Suppressor macrophage treated with lipopolysaccharide for 4 hours (primary cell): Measurements from ENCODE around the gene ASS1.
A peak's percentile ranks its signal among the peaks of the same experiment; 100 is the strongest.
"Not testable (repeated sequence)": the region's sequence is repeated elsewhere in the genome, so short reads cannot be mapped to it uniquely, and the experiment has no call there.

Experiments
- DNase-seq: peaks from one replicate; pipeline ENCODE4 v3.0.0-alpha.2; 2020

ASS1 gene

GRCh38 chr9:130419521-130420035, 25.2 kb upstream of the ASS1 start:
- no peak for DNase-seq

GRCh38 chr9:130421154-130421801, 23.5 kb upstream of the ASS1 start:
- DNase-seq, result no peak

DNA sequence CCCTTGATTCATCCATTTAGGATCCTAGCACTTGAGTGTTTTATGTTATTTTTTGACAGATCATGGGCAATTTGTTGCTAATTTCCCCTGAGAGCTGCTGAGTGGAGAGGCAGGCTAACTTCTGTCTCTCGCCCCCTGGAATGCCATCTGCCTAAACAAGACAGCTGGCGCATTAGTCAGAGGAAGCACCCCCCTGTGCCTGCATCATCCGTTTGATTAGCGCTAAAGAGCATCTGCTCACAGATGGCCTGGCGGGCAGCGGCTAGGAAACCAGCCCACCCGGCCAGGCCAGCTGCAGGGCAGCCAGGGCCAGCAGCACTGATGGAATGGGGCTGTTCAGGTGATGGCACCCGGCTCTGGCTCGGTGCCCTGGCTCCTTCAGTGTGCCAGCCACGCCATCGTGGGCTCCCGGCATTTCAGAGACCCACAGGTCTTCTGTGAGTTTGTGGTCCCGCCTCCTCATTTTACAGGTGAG, 22.9 kb upstream of the ASS1 start:
- DNase-seq, result no peak

DNA sequence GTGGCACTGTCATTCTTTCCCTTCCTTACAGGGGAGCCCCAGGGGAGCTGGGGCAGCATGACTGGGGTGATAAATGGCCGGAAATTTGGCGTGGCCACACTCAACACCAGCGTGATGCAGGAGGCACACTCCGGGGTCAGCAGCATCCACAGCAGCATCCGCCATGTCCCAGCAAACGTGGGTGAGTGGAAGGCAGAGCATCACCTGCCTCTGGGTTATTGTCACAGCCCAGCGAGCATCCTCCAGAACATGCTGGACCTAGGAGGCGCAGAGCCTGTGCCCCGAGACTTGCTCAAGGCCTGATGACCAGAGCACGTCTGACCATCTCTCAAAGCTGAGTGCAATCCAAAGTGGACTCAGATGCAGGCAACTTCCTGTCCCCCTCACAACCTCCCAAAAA, 22.2 kb upstream of the ASS1 start:
- no peak for DNase-seq

DNA sequence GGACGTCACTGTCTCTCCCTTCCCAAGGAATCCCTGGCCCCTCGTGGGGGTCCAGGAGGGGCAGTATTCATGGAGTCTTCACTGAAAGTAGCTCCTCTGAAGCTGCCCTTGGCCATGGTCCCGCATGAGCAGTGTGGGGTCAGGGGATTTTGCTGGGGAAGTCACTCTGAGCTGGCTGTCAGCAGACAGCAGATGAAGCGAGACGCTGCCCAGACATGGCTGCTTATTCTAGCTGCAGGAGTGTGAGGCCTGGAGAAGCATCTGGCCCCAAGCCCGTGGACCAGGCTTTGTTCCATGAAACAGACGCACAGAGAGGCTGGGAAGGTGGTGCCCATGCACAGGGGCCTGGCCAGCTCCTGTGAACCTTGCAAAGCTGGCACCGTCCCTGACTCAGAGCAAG, 21.5 kb upstream of the ASS1 start:
- DNase-seq, result no peak

GRCh38 chr9:130424595-130425454, 19.9 kb upstream of the ASS1 start:
- DNase-seq, result no peak

DNA sequence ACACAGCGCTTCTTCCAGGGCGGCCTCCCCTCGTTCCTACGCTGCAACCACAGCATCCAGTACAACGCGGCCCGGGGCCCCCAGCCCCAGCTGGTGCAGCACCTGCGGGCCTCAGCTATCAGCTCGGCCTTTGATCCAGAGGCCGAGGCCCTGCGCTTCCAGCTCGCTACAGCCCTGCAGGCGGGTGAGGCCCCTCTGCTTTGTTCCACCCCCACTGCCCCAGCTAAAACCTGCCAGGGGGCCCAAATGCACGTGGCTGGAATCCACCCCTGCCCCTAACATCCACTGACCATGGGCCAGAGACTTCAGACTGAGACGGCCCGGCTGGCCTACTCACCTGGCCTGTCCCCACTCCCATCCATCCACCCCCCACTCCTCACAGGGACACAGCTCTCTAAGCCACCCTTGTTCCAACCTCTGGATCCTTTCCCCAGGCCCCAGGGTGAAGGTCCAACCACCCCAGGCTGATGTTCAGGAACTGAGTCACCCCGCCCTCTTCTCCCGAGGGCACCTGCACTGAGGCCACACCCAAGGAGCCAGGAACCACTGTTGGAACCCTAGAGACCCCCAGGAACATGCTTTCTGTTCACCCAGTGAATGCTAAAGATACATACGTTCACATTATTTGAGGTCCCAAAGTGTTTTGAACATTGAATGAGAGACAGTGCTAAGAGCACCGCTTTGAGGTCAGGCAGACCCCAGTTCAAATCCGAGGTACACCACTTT, 18.9 kb upstream of the ASS1 start:
- no peak for DNase-seq

DNA sequence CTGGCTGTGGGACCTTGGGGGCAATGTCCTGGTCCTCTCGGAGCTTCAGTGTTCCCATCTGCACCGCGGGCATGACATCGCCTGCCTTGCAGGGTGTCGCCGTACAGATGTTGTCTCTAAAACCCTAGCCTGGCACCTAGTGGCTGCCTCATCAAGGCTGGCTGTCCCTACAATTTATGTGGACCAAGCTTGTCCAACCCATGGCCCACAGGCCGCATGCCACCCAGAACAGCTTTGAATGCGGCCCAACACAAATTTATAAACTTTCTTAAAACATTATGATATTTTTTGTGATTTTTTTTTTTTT, 18.3 kb upstream of the ASS1 start:
- DNase-seq, result no peak

DNA sequence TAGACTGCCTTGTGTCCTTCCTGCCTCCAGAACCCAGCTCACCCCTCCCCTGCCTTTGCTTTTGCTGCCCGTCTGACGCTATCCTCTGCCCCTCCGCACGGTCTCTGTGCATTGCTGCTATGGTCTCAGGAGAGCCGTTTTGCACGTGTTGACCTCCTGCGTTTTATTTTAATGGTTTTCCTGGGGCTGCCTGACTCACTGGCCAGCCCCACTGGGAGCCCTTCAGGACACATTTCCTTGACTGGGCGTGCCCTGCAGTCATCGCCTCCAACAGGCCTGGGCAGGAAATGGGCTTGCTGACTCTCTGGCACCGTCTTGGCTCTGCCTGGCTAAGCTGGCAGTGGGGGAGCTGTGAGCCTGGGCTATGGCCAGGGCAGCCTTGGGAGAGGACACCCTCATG, 17.9 kb upstream of the ASS1 start:
- no peak for DNase-seq

DNA sequence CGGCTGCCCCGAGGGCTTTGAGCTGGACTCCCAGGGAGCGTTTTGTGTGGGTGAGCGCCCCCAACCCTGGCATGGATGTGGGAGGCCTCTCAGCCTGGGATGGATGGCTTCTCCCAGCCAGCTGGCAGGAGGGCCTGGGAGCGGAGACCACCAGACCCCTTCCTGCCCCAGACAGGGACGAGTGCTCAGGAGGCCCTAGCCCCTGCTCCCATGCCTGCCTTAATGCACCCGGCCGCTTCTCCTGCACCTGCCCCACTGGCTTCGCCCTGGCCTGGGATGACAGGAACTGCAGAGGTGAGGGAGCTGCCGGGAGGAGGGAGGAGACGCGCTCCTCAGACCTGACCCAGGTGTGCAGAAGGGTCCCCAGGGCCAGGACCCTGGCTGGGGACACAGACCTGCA, 17.4 kb upstream of the ASS1 start:
- no peak for DNase-seq

GRCh38 chr9:130428086-130428665, 16.6 kb upstream of the ASS1 start:
- no peak for DNase-seq

- DNase-seq, result no peak
Measured at GRCh38 chr9:130429381-130429780, 15.4 kb upstream of the ASS1 start.

GRCh38 chr9:130429831-130430230, 14.9 kb upstream of the ASS1 start:
- DNase-seq, result no peak

GRCh38 chr9:130430232-130430631, 14.5 kb upstream of the ASS1 start:
- DNase-seq, result no peak

DNA sequence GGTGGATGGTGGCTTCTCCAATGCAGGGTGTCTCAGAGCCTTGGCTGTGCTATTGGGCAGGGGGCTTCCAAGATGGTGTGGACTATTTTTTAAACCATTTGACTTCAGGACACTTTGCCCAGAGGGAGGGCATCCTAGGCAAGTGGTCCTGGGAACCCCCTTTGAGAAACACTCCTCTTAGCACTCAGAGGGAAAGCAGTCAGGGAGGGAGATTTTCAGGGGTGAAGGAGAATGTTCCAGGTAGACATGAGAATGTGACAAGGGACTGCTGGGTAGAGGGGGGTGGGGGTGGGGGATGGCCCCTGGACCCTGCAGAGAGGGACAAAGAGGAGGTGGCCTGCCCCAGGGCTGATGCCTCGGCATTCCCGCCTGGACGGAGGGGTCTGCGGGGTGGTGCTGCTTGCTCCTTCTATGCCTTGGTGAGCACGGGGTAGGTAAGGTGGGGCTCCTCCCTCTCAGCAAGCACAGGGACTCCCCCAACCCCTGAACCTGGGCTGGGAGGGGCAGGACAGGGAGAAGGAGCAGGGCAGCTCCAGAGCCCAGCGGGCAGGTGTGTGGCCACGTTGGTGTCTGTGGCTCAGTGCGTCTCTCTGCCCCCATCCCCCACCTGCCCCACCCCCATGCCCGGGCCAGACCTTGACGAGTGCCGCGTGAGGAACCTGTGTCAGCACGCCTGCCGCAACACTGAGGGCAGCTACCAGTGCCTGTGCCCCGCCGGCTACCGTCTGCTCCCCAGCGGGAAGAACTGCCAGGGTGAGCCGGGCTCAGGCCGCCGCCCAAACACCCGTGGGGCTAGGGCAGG, 13.8 kb upstream of the ASS1 start:
- DNase-seq, result no peak

DNA sequence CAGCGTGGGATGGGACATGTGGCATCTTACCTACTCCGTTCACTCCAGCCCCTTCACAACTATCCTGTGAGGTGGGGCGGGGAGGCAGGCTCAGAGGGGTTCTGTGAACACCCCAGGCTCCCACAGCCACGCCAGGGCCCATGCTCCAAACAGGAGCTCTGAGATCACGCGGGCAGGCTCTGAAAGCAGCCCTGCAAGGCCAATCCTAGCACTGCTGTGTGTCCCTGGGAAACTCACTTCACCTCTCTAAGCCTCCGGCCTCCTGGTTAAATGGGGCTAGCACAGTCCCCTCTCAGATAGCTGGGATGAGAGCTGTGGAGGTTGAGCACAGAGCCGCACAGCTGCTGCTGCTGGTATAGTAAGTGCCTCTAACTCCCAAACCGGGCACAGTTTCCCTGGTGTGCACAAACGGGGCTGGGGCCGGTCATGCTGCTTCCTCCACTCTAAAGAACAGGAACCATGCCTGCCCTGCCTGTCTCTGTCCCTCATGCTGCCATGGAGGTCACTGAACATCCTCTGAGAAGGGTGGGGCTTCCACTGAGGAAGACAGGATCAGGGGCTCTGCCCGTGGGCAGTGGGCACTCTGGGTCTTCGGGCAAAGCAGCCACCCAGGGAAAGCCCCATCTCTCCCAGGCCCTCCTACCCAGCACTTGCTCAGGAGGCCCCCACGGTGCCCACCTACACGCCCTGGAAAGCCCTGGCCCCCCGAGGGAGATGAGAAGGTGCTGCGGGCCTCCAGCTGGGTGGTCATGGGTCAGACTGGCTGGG, 13.0 kb upstream of the ASS1 start:
- DNase-seq, result no peak

DNA sequence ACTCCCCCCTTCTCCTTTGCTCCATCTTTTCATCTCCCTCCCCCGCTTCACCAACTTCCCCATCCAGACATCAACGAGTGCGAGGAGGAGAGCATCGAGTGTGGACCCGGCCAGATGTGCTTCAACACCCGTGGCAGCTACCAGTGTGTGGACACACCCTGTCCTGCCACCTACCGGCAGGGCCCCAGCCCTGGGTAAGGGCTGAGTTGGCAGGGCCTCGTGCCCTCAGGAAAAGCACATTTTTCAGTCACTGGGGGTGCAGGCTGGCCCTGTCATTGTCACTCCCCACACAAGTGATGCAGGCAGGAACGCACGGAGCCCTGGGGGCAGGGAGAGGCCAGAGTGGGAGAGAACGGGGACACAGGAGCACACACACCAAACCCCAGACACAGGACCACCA, 12.4 kb upstream of the ASS1 start:
- no peak for DNase-seq

GRCh38 chr9:130432796-130433167, 12.0 kb upstream of the ASS1 start:
- no peak for DNase-seq

GRCh38 chr9:130433168-130433946, 11.4 kb upstream of the ASS1 start:
- DNase-seq, result peak; percentile 18

GRCh38 chr9:130433947-130434262, 10.9 kb upstream of the ASS1 start:
- no peak for DNase-seq

GRCh38 chr9:130434656-130435055, 10.1 kb upstream of the ASS1 start:
- DNase-seq, result not testable (repeated sequence)
